HEK293 (cell line): ENCODE results near the gene RFTN1.

Experiments
- CTCF ChIA-PET: fragments of 350-600 bp; formaldehyde crosslinking; extraction: SDS; loops from one replicate; lab custom pipeline; 2021; ENCODE audit warnings: antibody characterized with exemption; lab: Yijun Ruan, JAX
- POLR2A ChIA-PET: fragments of 300-600 bp; formaldehyde crosslinking; extraction: SDS; loops from one replicate; lab custom pipeline; 2020; ENCODE audit warnings: antibody characterized with exemption, inconsistent platforms; lab: Yijun Ruan, JAX
- H3K27ac ChIP-seq: fragments of 200-500 bp; sonication (Bioruptor generic); 2 replicates; pipeline ENCODE4 v1.5.1; 2014; ENCODE audit warnings: low read depth, low read length, control low read depth, inconsistent platforms; ENCODE audit errors: extremely low read depth
- H3K36me3 ChIP-seq, 2 experiments: fragments of 200-500 bp in 1 of 2; sonication (Bioruptor generic) in 1 of 2; 1 replicate in 1 of 2; 2 replicates in 1 of 2; pipeline ENCODE4 v1.5.1; 2014 to 2017; ENCODE audit warnings: inconsistent platforms in 2 of 2, low read length in 2 of 2; ENCODE audit not compliant: control insufficient read depth in 2 of 2, insufficient read depth in 1 of 2
- H3K4me1 ChIP-seq: fragments of 200-500 bp; sonication (Bioruptor generic); 2 replicates; pipeline ENCODE4 v1.5.1; 2014; ENCODE audit warnings: mild to moderate bottlenecking, low read length, inconsistent platforms; ENCODE audit not compliant: control insufficient read depth, insufficient read depth
- H3K4me3 ChIP-seq: 2 replicates; pipeline ENCODE4 v1.5.1; 2011; ENCODE audit warnings: low read depth, mild to moderate bottlenecking, control low read depth, low read length, moderate library complexity
- H3K9me3 ChIP-seq: fragments of 200-500 bp; sonication (Bioruptor generic); 2 replicates; pipeline ENCODE4 v1.5.1; 2014; ENCODE audit warnings: low read depth, low read length, inconsistent platforms; ENCODE audit not compliant: control insufficient read depth, insufficient read depth
- EGR2 ChIP-seq: fragments of 450-650 bp; formaldehyde crosslinking; IDR thresholded peaks from 2 replicates; pipeline ENCODE4 v1.5.1; 2016; ENCODE audit warnings: low read depth, missing biosample characterization, missing genetic modification characterization
- MYNN ChIP-seq: fragments of 450-650 bp; formaldehyde crosslinking; IDR thresholded peaks from 2 replicates; pipeline ENCODE4 v1.5.1; 2016; ENCODE audit warnings: missing biosample characterization, missing genetic modification characterization, borderline replicate concordance
- PRDM6 ChIP-seq: fragments of 450-650 bp; formaldehyde crosslinking; IDR thresholded peaks from 2 replicates; pipeline ENCODE4 v1.5.1; 2017; ENCODE audit warnings: missing biosample characterization, missing genetic modification characterization
- SETDB1 ChIP-seq: IDR thresholded peaks from one replicate; pipeline ENCODE4 v1.6.1; 2017; ENCODE audit warnings: mild to moderate bottlenecking, low read length, moderate library complexity, mixed read lengths; ENCODE audit not compliant: insufficient read length
- ZBTB17 ChIP-seq: fragments of 450-650 bp; formaldehyde crosslinking; IDR thresholded peaks from 2 replicates; pipeline ENCODE4 v1.5.1; 2016; ENCODE audit warnings: missing biosample characterization, missing genetic modification characterization
- ZEB2 ChIP-seq: fragments of 450-650 bp; formaldehyde crosslinking; IDR thresholded peaks from 2 replicates; pipeline ENCODE4 v1.5.1; 2016; ENCODE audit warnings: missing biosample characterization, missing genetic modification characterization
- ZFHX2 ChIP-seq: fragments of 450-650 bp; formaldehyde crosslinking; conservative IDR thresholded peaks from 2 replicates; pipeline ENCODE4 v1.5.1; 2016; ENCODE audit warnings: missing biosample characterization, missing genetic modification characterization
- ZFP3 ChIP-seq: fragments of 450-650 bp; formaldehyde crosslinking; IDR thresholded peaks from 2 replicates; pipeline ENCODE4 v1.5.1; 2016; ENCODE audit warnings: low read depth, missing biosample characterization, missing genetic modification characterization
- ZNF121 ChIP-seq: fragments of 450-650 bp; formaldehyde crosslinking; IDR thresholded peaks from 2 replicates; pipeline ENCODE4 v1.5.1; 2016; ENCODE audit warnings: missing biosample characterization, missing genetic modification characterization
- ZNF146 ChIP-seq: fragments of 450-650 bp; formaldehyde crosslinking; IDR thresholded peaks from 2 replicates; pipeline ENCODE4 v1.5.1; 2016; ENCODE audit warnings: missing biosample characterization, missing genetic modification characterization
- ZNF157 ChIP-seq: fragments of 450-650 bp; formaldehyde crosslinking; IDR thresholded peaks from 2 replicates; pipeline ENCODE4 v1.5.1; 2016; ENCODE audit warnings: missing biosample characterization, missing genetic modification characterization
- ZNF175 ChIP-seq: fragments of 450-650 bp; formaldehyde crosslinking; IDR thresholded peaks from 2 replicates; pipeline ENCODE4 v1.5.1; 2016; ENCODE audit warnings: missing biosample characterization, missing genetic modification characterization
- ZNF292 ChIP-seq: fragments of 450-650 bp; formaldehyde crosslinking; IDR thresholded peaks from 2 replicates; pipeline ENCODE4 v1.5.1; 2016; ENCODE audit warnings: low read depth, missing biosample characterization, missing genetic modification characterization, borderline replicate concordance
- ZNF366 ChIP-seq: fragments of 450-650 bp; formaldehyde crosslinking; conservative IDR thresholded peaks from 2 replicates; pipeline ENCODE4 v1.5.1; 2016; ENCODE audit warnings: missing biosample characterization, missing genetic modification characterization
- ZNF558 ChIP-seq: fragments of 450-650 bp; formaldehyde crosslinking; IDR thresholded peaks from 2 replicates; pipeline ENCODE4 v1.5.1; 2016; ENCODE audit warnings: missing biosample characterization, missing genetic modification characterization
- ZNF596 ChIP-seq: fragments of 450-650 bp; IDR thresholded peaks from 2 replicates; pipeline ENCODE4 v1.5.0; 2018; ENCODE audit warnings: missing biosample characterization, mild to moderate bottlenecking, missing genetic modification characterization, moderate library complexity
- ZNF654 ChIP-seq: fragments of 450-650 bp; formaldehyde crosslinking; IDR thresholded peaks from 2 replicates; pipeline ENCODE4 v1.5.1; 2016; ENCODE audit warnings: low read depth, missing biosample characterization, missing genetic modification characterization
- ZNF792 ChIP-seq: fragments of 450-650 bp; formaldehyde crosslinking; IDR thresholded peaks from 2 replicates; pipeline ENCODE4 v1.5.1; 2016; ENCODE audit warnings: missing biosample characterization, missing genetic modification characterization
- ZNF830 ChIP-seq: fragments of 450-650 bp; IDR thresholded peaks from 2 replicates; pipeline ENCODE4 v1.5.0; 2018; ENCODE audit warnings: missing biosample characterization, missing genetic modification characterization, low read depth, mild to moderate bottlenecking, moderate library complexity
- TF ChIP-seq, protein P1 (sequence below): fragments of 450-650 bp; formaldehyde crosslinking; IDR thresholded peaks from 2 replicates; pipeline ENCODE4 v1.5.1; 2016; ENCODE audit warnings: missing biosample characterization, missing genetic modification characterization
- TF ChIP-seq, protein P2 (sequence below): fragments of 450-650 bp; formaldehyde crosslinking; optimal IDR thresholded peaks from 2 replicates; pipeline ENCODE3; 2016; ENCODE audit warnings: missing biosample characterization, mild to moderate bottlenecking, missing genetic modification characterization
- TF ChIP-seq, protein P3 (sequence below): fragments of 450-650 bp; formaldehyde crosslinking; IDR thresholded peaks from 2 replicates; pipeline ENCODE4 v1.5.1; 2016; ENCODE audit warnings: missing biosample characterization, missing genetic modification characterization

Gene RFTN1

GRCh38 chr3:16444344-16444743 is 69.2 kb downstream of the RFTN1 start (continued):
- TF ChIP-seq, protein P1, sequence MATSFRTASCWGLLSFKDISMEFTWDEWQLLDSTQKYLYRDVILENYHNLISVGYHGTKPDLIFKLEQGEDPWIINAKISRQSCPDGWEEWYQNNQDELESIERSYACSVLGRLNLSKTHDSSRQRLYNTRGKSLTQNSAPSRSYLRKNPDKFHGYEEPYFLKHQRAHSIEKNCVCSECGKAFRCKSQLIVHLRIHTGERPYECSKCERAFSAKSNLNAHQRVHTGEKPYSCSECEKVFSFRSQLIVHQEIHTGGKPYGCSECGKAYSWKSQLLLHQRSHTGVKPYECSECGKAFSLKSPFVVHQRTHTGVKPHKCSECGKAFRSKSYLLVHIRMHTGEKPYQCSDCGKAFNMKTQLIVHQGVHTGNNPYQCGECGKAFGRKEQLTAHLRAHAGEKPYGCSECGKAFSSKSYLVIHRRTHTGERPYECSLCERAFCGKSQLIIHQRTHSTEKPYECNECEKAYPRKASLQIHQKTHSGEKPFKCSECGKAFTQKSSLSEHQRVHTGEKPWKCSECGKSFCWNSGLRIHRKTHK (tag by site-specific recombination) = no peak
- TF ChIP-seq ZNF157 (tag by site-specific recombination) (no peak), ZEB2 (no peak)

- Histone ChIP-seq H3K4me3 (no peak overlapping the region), H3K9me3 (no peaks in the 10 kb centered on the region), H3K36me3 (no peaks in the 10 kb centered on the region)
- TF ChIP-seq SETDB1 (no peak), ZNF146 (tag by site-specific recombination) (peak; percentile 58)
- TF ChIP-seq, all 188 proteins: peak for 1
- H3K4me1 ChIP-seq = peaks cover 16% of the 10 kb centered on the region
- H3K27ac ChIP-seq = no peak overlapping the region
- POLR2A ChIA-PET = no interaction called here
- CTCF ChIA-PET = interaction anchor here (0.7 kb wide), 2 partner anchors 40 to 884 kb away, joined by 3 read pairs; no protein-coding TSS in a partner anchor
Measured at GRCh38 chr3:16442730-16443129, 70.8 kb downstream of the RFTN1 start.

DNA sequence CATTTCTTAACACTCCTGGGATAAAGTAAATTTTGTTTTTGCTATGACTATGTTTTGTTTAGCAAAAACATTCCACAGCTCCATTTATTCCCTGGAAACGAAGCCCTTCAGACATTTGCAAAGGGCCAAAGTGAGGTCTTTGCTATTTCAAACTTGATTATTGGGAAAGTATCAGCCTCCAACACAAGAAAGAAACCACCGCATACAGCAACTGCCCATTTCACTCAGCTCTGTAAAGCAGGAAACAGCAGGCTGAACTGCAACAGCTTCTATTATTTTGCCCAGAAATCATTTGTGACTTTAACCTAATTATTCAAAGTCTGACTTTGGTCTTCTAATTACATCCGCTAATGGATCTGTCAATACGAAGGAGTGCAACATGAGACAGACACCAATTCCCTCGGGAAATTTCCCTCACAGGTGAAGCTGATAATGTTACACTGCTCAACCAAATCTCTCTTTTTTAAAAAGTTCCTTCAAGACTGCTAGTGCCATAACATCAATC is 72.1 kb downstream of the RFTN1 start:
- no peak overlapping the region for H3K27ac ChIP-seq

DNA sequence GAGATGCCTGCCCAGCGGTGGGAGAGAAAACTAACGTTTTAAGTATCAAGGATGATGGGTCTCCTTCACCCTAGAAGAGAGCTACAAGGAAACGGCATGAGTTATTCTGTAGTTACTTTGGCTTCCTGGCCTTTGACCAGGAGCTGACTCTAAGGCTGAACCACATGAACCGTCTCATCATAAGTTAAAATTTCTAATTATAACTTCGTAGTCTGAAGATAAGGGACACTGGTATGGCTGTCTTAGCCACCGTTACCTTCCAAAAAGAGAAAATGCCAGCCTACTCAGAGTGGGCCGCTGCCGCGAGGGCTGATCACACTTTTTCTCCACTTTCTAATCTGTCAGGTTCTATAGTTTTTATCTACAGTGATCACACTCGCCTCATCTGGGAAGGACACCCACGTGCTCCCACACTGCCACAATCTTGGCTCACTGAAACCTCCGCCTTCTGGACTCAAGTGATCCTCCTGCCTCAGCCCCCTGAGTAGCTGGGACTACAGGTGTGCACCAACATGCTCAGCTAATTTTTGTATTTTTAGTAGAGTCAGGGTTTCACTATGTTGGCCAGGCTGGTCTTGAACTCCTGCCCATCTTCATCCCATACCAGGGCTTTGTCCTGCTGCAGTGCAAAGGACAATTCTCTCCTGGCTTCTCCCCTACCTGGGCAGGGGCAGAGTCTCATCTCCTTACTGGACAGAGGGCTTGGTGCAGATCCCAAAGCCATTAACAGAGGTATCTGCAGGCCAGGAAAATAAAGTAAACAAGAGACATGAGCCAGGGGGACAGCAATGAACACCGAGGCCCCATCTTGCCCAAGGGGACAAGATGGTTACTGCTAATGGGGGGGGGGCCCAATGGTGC is 73.4 kb downstream of the RFTN1 start:
- Histone ChIP-seq H3K36me3 (no peaks in the 10 kb centered on the region), H3K4me3 (no peak overlapping the region), H3K9me3 (no peaks in the 10 kb centered on the region), H3K4me1 (peaks cover 12% of the 10 kb centered on the region), H3K27ac (no peak overlapping the region)
- CTCF ChIA-PET = no interaction called here
- peak; percentile 66 for TF ChIP-seq EGR2 (tag by site-specific recombination)
- no peak for TF ChIP-seq ZNF175 (tag by site-specific recombination)
- TF ChIP-seq ZNF292 (tag by site-specific recombination) = no peak
- TF ChIP-seq ZFHX2 (tag by site-specific recombination) = peak; percentile 50
- no peak for TF ChIP-seq ZNF558 (tag by site-specific recombination)
- no peak for TF ChIP-seq ZNF830 (tag by site-specific recombination)
- TF ChIP-seq ZFP3 (tag by site-specific recombination) = no peak
- TF ChIP-seq, protein P2, sequence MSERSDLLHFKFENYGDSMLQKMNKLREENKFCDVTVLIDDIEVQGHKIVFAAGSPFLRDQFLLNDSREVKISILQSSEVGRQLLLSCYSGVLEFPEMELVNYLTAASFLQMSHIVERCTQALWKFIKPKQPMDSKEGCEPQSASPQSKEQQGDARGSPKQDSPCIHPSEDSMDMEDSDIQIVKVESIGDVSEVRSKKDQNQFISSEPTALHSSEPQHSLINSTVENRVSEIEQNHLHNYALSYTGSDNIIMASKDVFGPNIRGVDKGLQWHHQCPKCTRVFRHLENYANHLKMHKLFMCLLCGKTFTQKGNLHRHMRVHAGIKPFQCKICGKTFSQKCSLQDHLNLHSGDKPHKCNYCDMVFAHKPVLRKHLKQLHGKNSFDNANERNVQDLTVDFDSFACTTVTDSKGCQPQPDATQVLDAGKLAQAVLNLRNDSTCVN = no peak
- TF ChIP-seq ZNF654 (tag by site-specific recombination) = no peak
- no peak for TF ChIP-seq ZBTB17 (tag by site-specific recombination)
- POLR2A ChIA-PET = no interaction called here

More for the DNA sequence above, 72.1 kb downstream of the RFTN1 start:
- Histone ChIP-seq H3K4me3 (no peak overlapping the region), H3K4me1 (peaks cover 16% of the 10 kb centered on the region), H3K36me3 (no peaks in the 10 kb centered on the region), H3K9me3 (no peaks in the 10 kb centered on the region)
- TF ChIP-seq ZNF121 = no peak
- TF ChIP-seq ZNF366 (tag by site-specific recombination) = 0 out of 2 replicates have a peak, but pooled peaks have one; percentile 24
- TF ChIP-seq, protein P3, sequence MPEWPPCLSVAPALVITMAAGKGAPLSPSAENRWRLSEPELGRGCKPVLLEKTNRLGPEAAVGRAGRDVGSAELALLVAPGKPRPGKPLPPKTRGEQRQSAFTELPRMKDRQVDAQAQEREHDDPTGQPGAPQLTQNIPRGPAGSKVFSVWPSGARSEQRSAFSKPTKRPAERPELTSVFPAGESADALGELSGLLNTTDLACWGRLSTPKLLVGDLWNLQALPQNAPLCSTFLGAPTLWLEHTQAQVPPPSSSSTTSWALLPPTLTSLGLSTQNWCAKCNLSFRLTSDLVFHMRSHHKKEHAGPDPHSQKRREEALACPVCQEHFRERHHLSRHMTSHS (tag by site-specific recombination) = no peak
- TF ChIP-seq ZNF596 = no peak
- TF ChIP-seq MYNN (tag by site-specific recombination) = no peak
- TF ChIP-seq ZNF792 (tag by site-specific recombination) = no peak
- peak; percentile 26; the same call in 1 of the 2 replicates for TF ChIP-seq PRDM6 (tag by site-specific recombination)
- ChIA-PET CTCF (no interaction called here), POLR2A (no interaction called here)
